Neural progenitor cell (in vitro differentiated cells): ENCODE results near the gene TNP2.

Source experiments
- EZH2 ChIP-seq: fragments of 200-600 bp; sonication (generic); IDR thresholded peaks from 2 replicates; pipeline ENCODE4 v1.6.1; 2017; ENCODE audit warnings: antibody characterized with exemption, mild to moderate bottlenecking, moderate library complexity
- TF ChIP-seq, protein P1 (sequence below): fragments of 200-600 bp; sonication (generic); IDR thresholded peaks from 2 replicates; pipeline ENCODE4 v1.5.1; 2017; ENCODE audit warnings: antibody characterized with exemption, mild to moderate bottlenecking

DNA sequence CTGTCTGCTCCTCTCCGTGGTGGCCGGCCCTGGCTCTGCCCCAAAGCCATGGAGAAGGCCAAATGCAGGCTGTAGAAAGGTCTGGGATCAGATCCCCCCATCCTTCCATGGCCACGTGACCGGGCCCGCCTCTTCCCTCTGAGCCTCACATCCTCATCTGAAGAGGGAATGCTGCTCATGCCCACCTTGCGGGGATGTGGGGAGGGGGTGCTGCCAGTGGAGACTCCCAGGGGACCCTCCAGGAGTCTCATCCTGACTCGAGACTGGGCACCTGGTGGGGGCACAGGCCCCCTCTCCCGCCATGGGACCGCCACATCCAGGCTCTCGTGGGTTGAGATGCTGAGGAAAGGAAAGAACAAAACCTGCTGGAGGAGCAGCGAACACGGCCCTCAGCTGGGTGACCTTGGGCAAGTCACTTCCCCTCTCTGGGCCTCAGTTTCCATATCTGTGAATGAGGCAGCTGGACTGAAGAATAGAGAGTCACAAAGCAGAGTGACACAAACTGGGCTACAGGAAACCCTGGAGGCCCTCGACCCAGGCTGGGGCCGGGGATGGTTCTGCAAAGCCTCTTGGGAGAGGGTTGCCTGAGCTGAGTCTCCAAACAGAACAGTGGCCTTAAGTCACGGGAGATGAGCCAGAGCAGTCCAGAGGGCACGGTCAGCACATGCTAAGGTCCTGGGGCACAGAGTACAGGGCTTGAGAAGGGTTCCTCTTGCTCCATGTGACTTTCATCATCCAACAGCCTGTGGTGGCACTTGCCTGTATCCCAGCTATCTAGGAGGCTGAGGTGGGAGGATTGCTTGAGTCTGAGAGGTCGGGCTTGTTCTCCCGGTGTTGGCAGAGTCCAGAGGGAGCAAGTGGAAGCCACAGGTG is 43.2 kb downstream of the TNP2 start:
- TF ChIP-seq, protein P1, sequence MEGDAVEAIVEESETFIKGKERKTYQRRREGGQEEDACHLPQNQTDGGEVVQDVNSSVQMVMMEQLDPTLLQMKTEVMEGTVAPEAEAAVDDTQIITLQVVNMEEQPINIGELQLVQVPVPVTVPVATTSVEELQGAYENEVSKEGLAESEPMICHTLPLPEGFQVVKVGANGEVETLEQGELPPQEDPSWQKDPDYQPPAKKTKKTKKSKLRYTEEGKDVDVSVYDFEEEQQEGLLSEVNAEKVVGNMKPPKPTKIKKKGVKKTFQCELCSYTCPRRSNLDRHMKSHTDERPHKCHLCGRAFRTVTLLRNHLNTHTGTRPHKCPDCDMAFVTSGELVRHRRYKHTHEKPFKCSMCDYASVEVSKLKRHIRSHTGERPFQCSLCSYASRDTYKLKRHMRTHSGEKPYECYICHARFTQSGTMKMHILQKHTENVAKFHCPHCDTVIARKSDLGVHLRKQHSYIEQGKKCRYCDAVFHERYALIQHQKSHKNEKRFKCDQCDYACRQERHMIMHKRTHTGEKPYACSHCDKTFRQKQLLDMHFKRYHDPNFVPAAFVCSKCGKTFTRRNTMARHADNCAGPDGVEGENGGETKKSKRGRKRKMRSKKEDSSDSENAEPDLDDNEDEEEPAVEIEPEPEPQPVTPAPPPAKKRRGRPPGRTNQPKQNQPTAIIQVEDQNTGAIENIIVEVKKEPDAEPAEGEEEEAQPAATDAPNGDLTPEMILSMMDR, result no peak
- TF ChIP-seq EZH2, result no peak
